K562 (cell line): ENCODE results near the gene GPHA2. TPM values are rescaled to one million over a fixed set of nuclear protein-coding genes. Genes with fewer than 3 reads are reported as not detected.
A peak's percentile ranks its signal among the peaks of the same experiment; 100 is the strongest.

Experiments
- ATAC-seq: fragments of 200-7000 bp; cut with Tn5 transposase; 3 replicates; pipeline ENCODE4 v1.9.1; 2020; ENCODE audit warnings: moderate library complexity
- BruUV-seq: library from RNA; stranded (reverse); fragments of 400-500 nt; replicated peaks from 2 replicates; lab custom pipeline; 2021; lab: Mats Ljungman, UMichigan
- CTCF ChIA-PET: fragments of 300-600 bp; formaldehyde crosslinking; extraction: SDS; loops from one replicate; lab custom pipeline; 2021; ENCODE audit warnings: low intra/inter-chr PET ratio; lab: Yijun Ruan, JAX
- POLR2A ChIA-PET: fragments of 300-600, 350-650 bp; sonication (Branson Sonifier 250); formaldehyde crosslinking; extraction: SDS; loops from one replicate; lab custom pipeline; 2021; ENCODE audit warnings: antibody characterized with exemption, inconsistent platforms; lab: Yijun Ruan, JAX
- DNase-seq, 4 experiments: peaks; one replicate each; pipeline versions ENCODE4 v3.0.0 to v3.0.0-alpha.2; 2011 to 2018; ENCODE audit warnings: low spot score in 3 of 4, mixed read lengths in 3 of 4; ENCODE audit errors: extremely low read depth in 1 of 4
- FAIRE-seq: peaks from 2 replicates; lab custom pipeline; 2011; peaks lifted over from hg19 to GRCh38; lab: Jason Lieb, UNC
- H2AFZ ChIP-seq: 2 replicates; pipeline ENCODE4 v1.6.0; 2011; ENCODE audit warnings: low read depth, low read length, control low read depth, inconsistent platforms
- H3K27ac ChIP-seq: fragments of 200-600 bp; 3 replicates; pipeline ENCODE4 v1.8.0; 2011; ENCODE audit warnings: low read depth, mild to moderate bottlenecking, control low read depth, inconsistent platforms, low read length, moderate library complexity, mixed read lengths; ENCODE audit errors: extremely low read depth
- H3K27me3 ChIP-seq, 2 experiments: fragments of 300-600 bp in 1 of 2; 2 replicates in 1 of 2; 3 replicates in 1 of 2; pipeline versions ENCODE4 v1.6.0 to v1.8.0; 2011; ENCODE audit warnings: inconsistent platforms in 2 of 2, low read length in 2 of 2, mild to moderate bottlenecking in 1 of 2, mixed read lengths in 1 of 2, moderate library complexity in 1 of 2; ENCODE audit not compliant: control insufficient read depth in 2 of 2, insufficient read depth in 2 of 2
- H3K36me3 ChIP-seq: fragments of 300-600 bp; 3 replicates; pipeline ENCODE4 v1.8.0; 2011; ENCODE audit warnings: mild to moderate bottlenecking, low read length, inconsistent platforms; ENCODE audit not compliant: control insufficient read depth, insufficient read depth
- H3K4me1 ChIP-seq, 2 experiments: fragments of 200-600 bp in 1 of 2; replicated peaks in 1 of 2; 2 replicates in 1 of 2; 3 replicates in 1 of 2; pipeline versions ENCODE4 v1.5.1 to v1.8.0; 2011; ENCODE audit warnings: inconsistent platforms in 2 of 2, low read length in 2 of 2, mild to moderate bottlenecking in 1 of 2, mixed read lengths in 1 of 2, moderate library complexity in 1 of 2; ENCODE audit not compliant: control insufficient read depth in 2 of 2, insufficient read depth in 2 of 2
- H3K4me2 ChIP-seq: 2 replicates; pipeline ENCODE4 v1.6.1; 2011; ENCODE audit warnings: low read length, control low read depth, inconsistent platforms, mixed read lengths; ENCODE audit not compliant: insufficient read depth
- H3K4me3 ChIP-seq: fragments of 200-600 bp; sonication (generic), shearing (Covaris generic); 2 replicates; pipeline ENCODE4 v1.5.1; 2016; ENCODE audit warnings: control low read depth, inconsistent platforms
- H3K79me2 ChIP-seq: fragments of 200-600 bp; 3 replicates; pipeline ENCODE4 v1.8.0; 2011; ENCODE audit warnings: low read length, inconsistent platforms; ENCODE audit not compliant: control insufficient read depth, insufficient read depth
- H3K9ac ChIP-seq, 2 experiments: 2 replicates each; pipeline versions ENCODE4 v1.6.0 to v1.6.1; 2011; ENCODE audit warnings: low read depth in 2 of 2, low read length in 2 of 2, control low read depth in 1 of 2, inconsistent platforms in 1 of 2, mild to moderate bottlenecking in 1 of 2, mixed read lengths in 1 of 2; ENCODE audit not compliant: insufficient read depth in 1 of 2
- H3K9me1 ChIP-seq: one replicate; pipeline ENCODE4 v1.6.0; 2011; ENCODE audit warnings: inconsistent platforms, mild to moderate bottlenecking, low read length, moderate library complexity; ENCODE audit not compliant: control insufficient read depth, insufficient read depth
- H3K9me3 ChIP-seq: replicated peaks from 2 replicates; pipeline ENCODE4 v1.5.1; 2011; ENCODE audit warnings: low read depth, low read length, inconsistent platforms; ENCODE audit not compliant: control insufficient read depth, insufficient read depth
- H4K20me1 ChIP-seq: replicated peaks from 2 replicates; pipeline ENCODE4 v1.6.1; 2011; ENCODE audit warnings: low read length, inconsistent platforms, mixed read lengths; ENCODE audit not compliant: control insufficient read depth, insufficient read depth
- JUND ChIP-seq, 2 experiments: IDR thresholded peaks; 2 replicates in 1 of 2; 3 replicates in 1 of 2; pipeline ENCODE4 v1.6.1; 2011; ENCODE audit warnings: borderline replicate concordance in 2 of 2, low read depth in 2 of 2, low read length in 2 of 2, improper control_type of control experiment in 1 of 2, missing biosample characterization in 1 of 2, missing genetic modification characterization in 1 of 2, missing genetic modification reagents in 1 of 2
- KDM4B ChIP-seq, 2 experiments: fragments of 450-650 bp in 1 of 2; sonication (generic) in 1 of 2; IDR thresholded peaks; 2 replicates each; pipeline ENCODE4 v1.6.1; 2016 to 2017; ENCODE audit warnings: borderline replicate concordance in 2 of 2, antibody characterized with exemption in 1 of 2, low read depth in 1 of 2, mild to moderate bottlenecking in 1 of 2
- MYC ChIP-seq, 2 experiments: fragments of 250-450 bp in 1 of 2; sonication (Bioruptor Pico) in 1 of 2; IDR thresholded peaks; 2 replicates each; pipeline versions ENCODE4 v1.5.1 to v1.6.1; 2012 to 2021; ENCODE audit warnings: low read depth in 2 of 2, borderline replicate concordance in 1 of 2, improper control_type of control experiment in 1 of 2, low read length in 1 of 2, mild to moderate bottlenecking in 1 of 2, moderate library complexity in 1 of 2
- PHB2 ChIP-seq: fragments of 450-650 bp; IDR thresholded peaks from 2 replicates; pipeline ENCODE4 v1.6.1; 2017; ENCODE audit warnings: low read depth
- RAD51 ChIP-seq: fragments of 450-650 bp; IDR thresholded peaks from 2 replicates; pipeline ENCODE4 v1.7.1; 2016; ENCODE audit warnings: low read depth, mild to moderate bottlenecking, borderline replicate concordance
- TOE1 ChIP-seq, 2 experiments: fragments of 450-650 bp in 1 of 2; sonication (generic) in 1 of 2; formaldehyde crosslinking in 1 of 2; IDR thresholded peaks; 2 replicates each; pipeline versions ENCODE4 v1.7.1 to v1.8.0; 2016 to 2022; ENCODE audit warnings: borderline replicate concordance in 2 of 2, mild to moderate bottlenecking in 2 of 2, antibody characterized with exemption in 1 of 2, inconsistent platforms in 1 of 2, low read depth in 1 of 2, missing genetic modification reagents in 1 of 2, moderate library complexity in 1 of 2
- TRIM28 ChIP-seq: fragments of 450-650 bp; IDR thresholded peaks from 2 replicates; pipeline ENCODE4 v1.6.1; 2017
- VEZF1 ChIP-seq: fragments of 200-800 bp; sonication (Bioruptor generic); IDR thresholded peaks from 2 replicates; pipeline ENCODE4 v1.6.1; 2017; ENCODE audit warnings: missing genetic modification characterization, missing compliant biosample characterization
- YY1 ChIP-seq, 3 experiments: IDR thresholded peaks; 2 replicates each; pipeline ENCODE4 v1.6.1; 2011; ENCODE audit warnings: low read length in 2 of 3, mild to moderate bottlenecking in 2 of 3, moderate library complexity in 2 of 3, borderline replicate concordance in 1 of 3, control low read depth in 1 of 3, low read depth in 1 of 3; ENCODE audit not compliant: insufficient read depth in 3 of 3, insufficient replicate concordance in 2 of 3, control insufficient read depth in 1 of 3, insufficient read length in 1 of 3; ENCODE audit errors: extremely low read depth in 1 of 3
- ZHX1 ChIP-seq: fragments of 150-350 bp; conservative IDR thresholded peaks from 2 replicates; pipeline ENCODE4 v1.6.1; 2014; ENCODE audit warnings: low read length
- ZNF324 ChIP-seq: fragments of 250-450 bp; sonication (Bioruptor Pico); IDR thresholded peaks from 2 replicates; pipeline ENCODE4 v1.4.0; 2020; ENCODE audit warnings: mild to moderate bottlenecking
- ZNF778 ChIP-seq: fragments of 450-650 bp; formaldehyde crosslinking; IDR thresholded peaks from 2 replicates; pipeline ENCODE4 v1.4.0; 2020; ENCODE audit warnings: mild to moderate bottlenecking, moderate library complexity
- ZNF780A ChIP-seq: fragments of 250-450 bp; sonication (Bioruptor Pico); IDR thresholded peaks from 2 replicates; pipeline ENCODE4 v1.5.0; 2021; ENCODE audit warnings: mild to moderate bottlenecking
- ZNF830 ChIP-seq: fragments of 250-450 bp; sonication (Bioruptor Pico); IDR thresholded peaks from 2 replicates; pipeline ENCODE4 v1.5.0; 2021; ENCODE audit warnings: mild to moderate bottlenecking
- WGBS: fragments of 100-300 bp; shearing (Covaris generic); methylation state at CpG from one replicate; pipeline ENCODE4 v1.1.6; 2016; ENCODE audit warnings: low coverage, mixed read lengths; ENCODE audit not compliant: insufficient coverage; ENCODE audit errors: missing lambda C conversion rate; 5-methylcytosine and 5-hydroxymethylcytosine counted together
- in situ Hi-C: fragments of 300-500 bp; cut with MboI; formaldehyde crosslinking; loops from 4 replicates; pipeline ENCODE4 v1.15.0; 2018; ENCODE audit warnings: inconsistent platforms, mixed read lengths
- intact Hi-C: fragments of 100-400 bp; cut with micrococcal nuclease; formaldehyde crosslinking; loops from 2 replicates; pipeline ENCODE4 v1.14.2; 2022
- polyA plus RNA-seq, 8 experiments: library from polyadenylated mRNA; depleted of rRNA in 4 of 8; stranded (reverse) in 5 of 8; unstranded in 3 of 8; fragments of >200 nt; fragmentation: Nextera tagmentation in 2 of 8; fragmentation: Illumina TruSeq in 1 of 8; extraction: Ambion mirVana in 2 of 8; extraction: Trizol in 1 of 8; gene quantifications; 2 replicates each; pipeline versions ENCODE4 v1.2.1 to v1.2.3, GENCODE V29; 2011 to 2014; ENCODE audit warnings: inconsistent platforms in 1 of 8, missing spikeins in 1 of 8
- total RNA-seq, 7 experiments: library from RNA; depleted of rRNA in 6 of 7; stranded (reverse); fragments of >200 nt in 6 of 7; fragmentation: Illumina TruSeq in 2 of 7; extraction: Trizol in 2 of 7; gene quantifications; 2 replicates each; pipeline versions ENCODE4 v1.2.1 to v1.2.3, GENCODE V29; 2011 to 2021; ENCODE audit warnings: low replicate concordance in 1 of 7

The GPHA2 gene
- total and polyA plus RNA-seq, 9 of the 15 experiments (the other 6 are each of a cell fraction or from before 2014, with no cell fraction given) = 0.17 to 0.22 TPM; not detected in 7

GRCh38 chr11:64919627-64920026 lies 16.1 kb downstream of the GPHA2 start (continued):
- TF ChIP-seq ZHX1 = no peak
- no peak for TF ChIP-seq ZNF830 (CRISPR knock-in tag)
- no peak for TF ChIP-seq ZNF324 (CRISPR knock-in tag)
- TF ChIP-seq ZNF778 (CRISPR knock-in tag) = no peak

GRCh38 chr11:64918017-64918416 lies 17.7 kb downstream of the GPHA2 start:
- DNase-seq (peak in 1 of 4 experiments; percentile 65), ATAC-seq (peak; percentile 6; the same call in 1 of the 3 replicates), FAIRE-seq (peak; percentile 74)
- Histone ChIP-seq H3K79me2 (peaks cover 26% of the 10 kb centered on the region), H3K36me3 (peaks cover 14% of the 10 kb centered on the region; the same call in 1 of the 3 replicates), H3K9me3 (no peaks in the 10 kb centered on the region), H4K20me1 (no peaks in the 10 kb centered on the region), H2AFZ (peak overlapping the region; percentile 73), H3K27ac (peak overlapping the region; percentile 64), H3K4me2 (peak overlapping the region; percentile 82), H3K27me3 (no peaks in the 10 kb centered on the region), H3K4me3 (peak overlapping the region; percentile 87), H3K4me1 (peaks cover 20 to 43% of the 10 kb centered on the region in 2 experiments; a peak in 4 of 5 replicates), H3K9ac (peak overlapping the region; percentile 77 to 86), H3K9me1 (no peaks in the 10 kb centered on the region)
- CTCF ChIA-PET = interaction anchor here (1.2 kb wide), 1 partner anchor 95 kb away, joined by 3 read pairs; no protein-coding TSS in a partner anchor
- POLR2A ChIA-PET = interaction anchor here (1.0 kb wide), 2 partner anchors 11 to 217 kb away, joined by 3 read pairs; no protein-coding TSS in a partner anchor
- intact Hi-C loops (no loop called here), in situ Hi-C loops (no loop called here)
- BruUV-seq = no TSS peak
- 1% methylated on average over 4 of the region's 4 CpGs for WGBS
- TF ChIP-seq JUND (IDR thresholded peaks at IDR 0.05; ENCODE audit: borderline replicate concordance, low read depth, low read length) = peak; percentile 19; the same call in 1 of the 2 replicates
- TF ChIP-seq JUND (tag; IDR thresholded peaks at IDR 0.05; ENCODE audit: borderline replicate concordance, low read depth, low read length) = no peak; the same call in 2 of the 3 replicates
- TF ChIP-seq TOE1 (IDR thresholded peaks at IDR 0.05; ENCODE audit: borderline replicate concordance) = peak; percentile 22; the same call in 1 of the 2 replicates
- TF ChIP-seq TOE1 (CRISPR knock-in tag; IDR thresholded peaks at IDR 0.05; ENCODE audit: borderline replicate concordance, low read depth) = no peak
- no peak for TF ChIP-seq RAD51
- TF ChIP-seq MYC (IDR thresholded peaks at IDR 0.05; ENCODE audit: low read depth, low read length) = 0 out of 2 replicates have a peak, but pooled peaks have one; percentile 13
- no peak for TF ChIP-seq MYC (CRISPR knock-in tag; IDR thresholded peaks at IDR 0.05; ENCODE audit: borderline replicate concordance, low read depth)
- TF ChIP-seq PHB2 = no peak
- peak in 1 of 3 experiments; percentile 70 for TF ChIP-seq YY1 (IDR thresholded peaks at IDR 0.05; ENCODE audit: borderline replicate concordance in 1 of 3, control insufficient read depth in 1 of 3, extremely low read depth in 1 of 3, insufficient read depth in 3 of 3, insufficient read length in 1 of 3, insufficient replicate concordance in 2 of 3, low read depth in 1 of 3, low read length in 2 of 3)
- TF ChIP-seq VEZF1 (CRISPR knock-in tag) = 0 out of 2 replicates have a peak, but pooled peaks have one; percentile 4
- no peak for TF ChIP-seq KDM4B (IDR thresholded peaks at IDR 0.05; ENCODE audit: borderline replicate concordance in 2 of 2, low read depth in 1 of 2)
- no peak for TF ChIP-seq TRIM28
- TF ChIP-seq ZNF780A = no peak
